WTC11 (cell line): Measurements from ENCODE around the gene TEX35. TPM values are rescaled to one million over a fixed set of nuclear protein-coding genes. Genes with fewer than 3 reads are reported as not detected.

Experiments used
- ATAC-seq: fragments of 200-7000 bp; cut with Tn5 transposase; 2 replicates; pipeline ENCODE4 v1.10.0; 2021; ENCODE audit warnings: mild to moderate bottlenecking, moderate library complexity
- CTCF ChIA-PET: fragments of 300-600 bp; sonication (Branson Sonifier 250); formaldehyde crosslinking; loops from one replicate; lab custom pipeline; 2021; ENCODE audit warnings: antibody characterized with exemption; lab: Charles Lee
- POLR2A ChIA-PET: fragments of 350-600 bp; sonication (Branson Sonifier 250); formaldehyde crosslinking; loops from one replicate; lab custom pipeline; 2021; ENCODE audit warnings: antibody characterized with exemption; lab: Charles Lee
- DNase-seq: peaks from one replicate; pipeline ENCODE4 v3.0.0; 2021; ENCODE audit warnings: low spot score
- H3K27ac Mint-ChIP-seq: 2 replicates; pipeline ENCODE4 v1.8.0; 2021; ENCODE audit warnings: mixed read lengths
- H3K27me3 Mint-ChIP-seq: 2 replicates; pipeline ENCODE4 v1.8.0; 2021; ENCODE audit warnings: low read depth, mild to moderate bottlenecking, moderate library complexity, mixed read lengths
- H3K36me3 Mint-ChIP-seq: 2 replicates; pipeline ENCODE4 v1.8.0; 2021; ENCODE audit warnings: mixed read lengths
- H3K4me1 Mint-ChIP-seq: 2 replicates; pipeline ENCODE4 v1.8.0; 2022; ENCODE audit warnings: mixed read lengths
- H3K4me3 Mint-ChIP-seq: 2 replicates; pipeline ENCODE4 v1.8.0; 2021; ENCODE audit warnings: mild to moderate bottlenecking, moderate library complexity, mixed read lengths
- H3K9me3 Mint-ChIP-seq: 2 replicates; pipeline ENCODE4 v1.8.0; 2021; ENCODE audit warnings: mixed read lengths
- CREB1 ChIP-seq: sonication (generic); formaldehyde crosslinking; IDR thresholded peaks from 2 replicates; pipeline ENCODE4 v1.8.0; 2023; ENCODE audit warnings: mild to moderate bottlenecking, missing genetic modification reagents
- EMX1 ChIP-seq: fragments of 250-450 bp; sonication (Bioruptor Pico); IDR thresholded peaks from 2 replicates; pipeline ENCODE4 v1.8.0; 2021; ENCODE audit warnings: mild to moderate bottlenecking
- FOXJ3 ChIP-seq: sonication (generic); formaldehyde crosslinking; IDR thresholded peaks from 2 replicates; pipeline ENCODE4 v1.9.0; 2021; ENCODE audit warnings: missing genetic modification reagents, mild to moderate bottlenecking, borderline replicate concordance
- FOXP1 ChIP-seq: sonication (generic); formaldehyde crosslinking; IDR thresholded peaks from 2 replicates; pipeline ENCODE4 v1.8.0; 2022; ENCODE audit warnings: missing genetic modification reagents, mild to moderate bottlenecking, moderate library complexity, borderline replicate concordance
- IRF2 ChIP-seq: sonication (generic); formaldehyde crosslinking; IDR thresholded peaks from 2 replicates; pipeline ENCODE4 v1.8.0; 2022; ENCODE audit warnings: low read depth, missing genetic modification reagents, borderline replicate concordance
- KAT7 ChIP-seq: sonication (generic); formaldehyde crosslinking; IDR thresholded peaks from 2 replicates; pipeline ENCODE4 v1.8.1; 2023; ENCODE audit warnings: missing genetic modification reagents, mild to moderate bottlenecking, borderline replicate concordance
- PRRX2 ChIP-seq: fragments of 250-450 bp; sonication (Bioruptor Pico); IDR thresholded peaks from 2 replicates; pipeline ENCODE4 v1.8.0; 2021; ENCODE audit warnings: mild to moderate bottlenecking
- ZNF138 ChIP-seq: sonication (generic); formaldehyde crosslinking; conservative IDR thresholded peaks from 2 replicates; pipeline ENCODE4 v1.8.1; 2022; ENCODE audit warnings: mild to moderate bottlenecking, moderate library complexity, missing genetic modification reagents
- ZNF232 ChIP-seq: sonication (generic); formaldehyde crosslinking; IDR thresholded peaks from 2 replicates; pipeline ENCODE4 v1.8.0; 2022; ENCODE audit warnings: mild to moderate bottlenecking, missing genetic modification reagents
- total RNA-seq: library from RNA; stranded (reverse); gene quantifications from 3 replicates; pipeline ENCODE4 v1.2.3, GENCODE V29; 2021
- TF ChIP-seq, protein P1 (sequence below): sonication (generic); formaldehyde crosslinking; IDR thresholded peaks from 2 replicates; pipeline ENCODE4 v1.8.1; 2023; ENCODE audit warnings: mild to moderate bottlenecking, missing genetic modification reagents
- TF ChIP-seq, protein P2 (sequence below): sonication (generic); formaldehyde crosslinking; IDR thresholded peaks from 2 replicates; pipeline ENCODE4 v1.8.0; 2022; ENCODE audit warnings: mild to moderate bottlenecking, missing genetic modification reagents
- TF ChIP-seq, protein P3 (sequence below): sonication (generic); formaldehyde crosslinking; IDR thresholded peaks from 2 replicates; pipeline ENCODE4 v1.8.1; 2022; ENCODE audit warnings: missing genetic modification reagents, borderline replicate concordance
- TF ChIP-seq, protein P4 (sequence below): sonication (generic); formaldehyde crosslinking; IDR thresholded peaks from 2 replicates; pipeline ENCODE4 v1.8.1; 2023; ENCODE audit warnings: mild to moderate bottlenecking, missing genetic modification reagents, borderline replicate concordance
- TF ChIP-seq, protein P5 (sequence below): fragments of 250-450 bp; sonication (Bioruptor Pico); IDR thresholded peaks from 2 replicates; pipeline ENCODE4 v1.9.0; 2021; ENCODE audit warnings: mild to moderate bottlenecking, borderline replicate concordance

Gene TEX35
- total RNA-seq, 1 experiment from 2014 or later: not detected

DNA sequence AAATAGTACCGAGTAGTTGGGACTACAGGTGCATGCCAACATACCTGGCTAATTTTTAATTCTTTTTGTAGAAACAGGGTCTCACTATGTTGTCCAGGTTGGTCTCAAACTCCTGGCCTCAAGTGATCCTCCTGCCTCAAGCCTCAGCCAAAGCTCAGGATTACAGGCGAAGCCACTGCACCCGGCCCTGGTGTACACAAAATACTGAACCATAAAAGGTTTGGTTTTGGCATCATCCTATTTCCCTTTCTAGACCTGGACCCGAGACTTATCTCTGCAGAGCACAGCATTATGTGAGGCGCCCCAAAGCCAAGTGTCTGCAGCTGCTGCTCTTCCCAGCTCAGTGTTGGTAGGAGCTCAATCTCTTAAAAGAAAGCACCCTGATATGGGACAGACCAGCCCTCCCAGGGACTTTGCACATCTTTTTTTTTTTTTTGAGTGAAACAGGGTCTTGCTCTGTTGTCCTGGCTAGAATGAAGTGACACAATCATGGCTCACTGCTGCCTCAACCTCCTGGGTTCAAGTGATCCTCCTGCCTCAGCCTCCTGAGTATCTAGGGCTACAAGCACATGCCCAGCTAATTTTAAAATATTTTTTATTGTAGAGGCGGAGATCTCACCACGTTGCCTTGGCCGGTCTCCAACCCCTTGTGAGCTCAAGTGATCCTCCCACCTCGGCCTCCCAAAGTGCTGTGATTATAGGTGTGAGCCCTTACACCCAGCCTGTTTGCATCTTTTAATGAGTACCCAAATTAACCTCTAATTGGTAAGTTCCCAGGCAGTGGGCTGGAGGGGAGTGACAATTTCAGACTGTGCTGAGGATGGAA, 20.4 kb downstream of the TEX35 start:
- POLR2A ChIA-PET: no interaction called here

More for the DNA sequence above, 20.4 kb downstream of the TEX35 start:
- Mint-ChIP-seq H3K9me3 (no peaks in the 10 kb centered on the region), H3K27me3 (no peaks in the 10 kb centered on the region; the same call in 1 of the 2 replicates), H3K4me1 (0 out of 2 replicates have a peak, but pooled peaks cover 2% of the 10 kb centered on the region), H3K4me3 (no peak overlapping the region), H3K27ac (no peak overlapping the region), H3K36me3 (no peaks in the 10 kb centered on the region)
- CTCF ChIA-PET: interaction anchor here (0.6 to 3.3 kb wide), 7 partner anchors 9 to 549 kb away, joined by 3 to 50 read pairs (median 7); no protein-coding TSS in a partner anchor
- DNase-seq: no peak
- TF ChIP-seq, protein P1, sequence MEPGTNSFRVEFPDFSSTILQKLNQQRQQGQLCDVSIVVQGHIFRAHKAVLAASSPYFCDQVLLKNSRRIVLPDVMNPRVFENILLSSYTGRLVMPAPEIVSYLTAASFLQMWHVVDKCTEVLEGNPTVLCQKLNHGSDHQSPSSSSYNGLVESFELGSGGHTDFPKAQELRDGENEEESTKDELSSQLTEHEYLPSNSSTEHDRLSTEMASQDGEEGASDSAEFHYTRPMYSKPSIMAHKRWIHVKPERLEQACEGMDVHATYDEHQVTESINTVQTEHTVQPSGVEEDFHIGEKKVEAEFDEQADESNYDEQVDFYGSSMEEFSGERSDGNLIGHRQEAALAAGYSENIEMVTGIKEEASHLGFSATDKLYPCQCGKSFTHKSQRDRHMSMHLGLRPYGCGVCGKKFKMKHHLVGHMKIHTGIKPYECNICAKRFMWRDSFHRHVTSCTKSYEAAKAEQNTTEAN (CRISPR knock-in tag): no peak
- TF ChIP-seq KAT7 (CRISPR knock-in tag): no peak
- no peak for TF ChIP-seq ZNF138 (CRISPR knock-in tag)
- no peak for TF ChIP-seq FOXP1 (CRISPR knock-in tag)
- TF ChIP-seq, protein P2, sequence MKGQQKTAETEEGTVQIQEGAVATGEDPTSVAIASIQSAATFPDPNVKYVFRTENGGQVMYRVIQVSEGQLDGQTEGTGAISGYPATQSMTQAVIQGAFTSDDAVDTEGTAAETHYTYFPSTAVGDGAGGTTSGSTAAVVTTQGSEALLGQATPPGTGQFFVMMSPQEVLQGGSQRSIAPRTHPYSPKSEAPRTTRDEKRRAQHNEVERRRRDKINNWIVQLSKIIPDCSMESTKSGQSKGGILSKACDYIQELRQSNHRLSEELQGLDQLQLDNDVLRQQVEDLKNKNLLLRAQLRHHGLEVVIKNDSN (CRISPR knock-in tag): no peak
- TF ChIP-seq CREB1: no peak
- no peak for TF ChIP-seq IRF2
- TF ChIP-seq, protein P3, sequence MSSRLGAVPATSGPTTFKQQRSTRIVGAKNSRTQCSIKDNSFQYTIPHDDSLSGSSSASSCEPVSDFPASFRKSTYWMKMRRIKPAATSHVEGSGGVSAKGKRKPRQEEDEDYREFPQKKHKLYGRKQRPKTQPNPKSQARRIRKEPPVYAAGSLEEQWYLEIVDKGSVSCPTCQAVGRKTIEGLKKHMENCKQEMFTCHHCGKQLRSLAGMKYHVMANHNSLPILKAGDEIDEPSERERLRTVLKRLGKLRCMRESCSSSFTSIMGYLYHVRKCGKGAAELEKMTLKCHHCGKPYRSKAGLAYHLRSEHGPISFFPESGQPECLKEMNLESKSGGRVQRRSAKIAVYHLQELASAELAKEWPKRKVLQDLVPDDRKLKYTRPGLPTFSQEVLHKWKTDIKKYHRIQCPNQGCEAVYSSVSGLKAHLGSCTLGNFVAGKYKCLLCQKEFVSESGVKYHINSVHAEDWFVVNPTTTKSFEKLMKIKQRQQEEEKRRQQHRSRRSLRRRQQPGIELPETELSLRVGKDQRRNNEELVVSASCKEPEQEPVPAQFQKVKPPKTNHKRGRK: no peak
- no peak for TF ChIP-seq ZNF232
- TF ChIP-seq, protein P4, sequence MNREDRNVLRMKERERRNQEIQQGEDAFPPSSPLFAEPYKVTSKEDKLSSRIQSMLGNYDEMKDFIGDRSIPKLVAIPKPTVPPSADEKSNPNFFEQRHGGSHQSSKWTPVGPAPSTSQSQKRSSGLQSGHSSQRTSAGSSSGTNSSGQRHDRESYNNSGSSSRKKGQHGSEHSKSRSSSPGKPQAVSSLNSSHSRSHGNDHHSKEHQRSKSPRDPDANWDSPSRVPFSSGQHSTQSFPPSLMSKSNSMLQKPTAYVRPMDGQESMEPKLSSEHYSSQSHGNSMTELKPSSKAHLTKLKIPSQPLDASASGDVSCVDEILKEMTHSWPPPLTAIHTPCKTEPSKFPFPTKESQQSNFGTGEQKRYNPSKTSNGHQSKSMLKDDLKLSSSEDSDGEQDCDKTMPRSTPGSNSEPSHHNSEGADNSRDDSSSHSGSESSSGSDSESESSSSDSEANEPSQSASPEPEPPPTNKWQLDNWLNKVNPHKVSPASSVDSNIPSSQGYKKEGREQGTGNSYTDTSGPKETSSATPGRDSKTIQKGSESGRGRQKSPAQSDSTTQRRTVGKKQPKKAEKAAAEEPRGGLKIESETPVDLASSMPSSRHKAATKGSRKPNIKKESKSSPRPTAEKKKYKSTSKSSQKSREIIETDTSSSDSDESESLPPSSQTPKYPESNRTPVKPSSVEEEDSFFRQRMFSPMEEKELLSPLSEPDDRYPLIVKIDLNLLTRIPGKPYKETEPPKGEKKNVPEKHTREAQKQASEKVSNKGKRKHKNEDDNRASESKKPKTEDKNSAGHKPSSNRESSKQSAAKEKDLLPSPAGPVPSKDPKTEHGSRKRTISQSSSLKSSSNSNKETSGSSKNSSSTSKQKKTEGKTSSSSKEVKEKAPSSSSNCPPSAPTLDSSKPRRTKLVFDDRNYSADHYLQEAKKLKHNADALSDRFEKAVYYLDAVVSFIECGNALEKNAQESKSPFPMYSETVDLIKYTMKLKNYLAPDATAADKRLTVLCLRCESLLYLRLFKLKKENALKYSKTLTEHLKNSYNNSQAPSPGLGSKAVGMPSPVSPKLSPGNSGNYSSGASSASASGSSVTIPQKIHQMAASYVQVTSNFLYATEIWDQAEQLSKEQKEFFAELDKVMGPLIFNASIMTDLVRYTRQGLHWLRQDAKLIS (CRISPR knock-in tag): no peak
- no peak for TF ChIP-seq EMX1 (CRISPR knock-in tag)
- no peak for TF ChIP-seq FOXJ3 (CRISPR knock-in tag)
- TF ChIP-seq PRRX2 (CRISPR knock-in tag): no peak
- TF ChIP-seq, protein P5, sequence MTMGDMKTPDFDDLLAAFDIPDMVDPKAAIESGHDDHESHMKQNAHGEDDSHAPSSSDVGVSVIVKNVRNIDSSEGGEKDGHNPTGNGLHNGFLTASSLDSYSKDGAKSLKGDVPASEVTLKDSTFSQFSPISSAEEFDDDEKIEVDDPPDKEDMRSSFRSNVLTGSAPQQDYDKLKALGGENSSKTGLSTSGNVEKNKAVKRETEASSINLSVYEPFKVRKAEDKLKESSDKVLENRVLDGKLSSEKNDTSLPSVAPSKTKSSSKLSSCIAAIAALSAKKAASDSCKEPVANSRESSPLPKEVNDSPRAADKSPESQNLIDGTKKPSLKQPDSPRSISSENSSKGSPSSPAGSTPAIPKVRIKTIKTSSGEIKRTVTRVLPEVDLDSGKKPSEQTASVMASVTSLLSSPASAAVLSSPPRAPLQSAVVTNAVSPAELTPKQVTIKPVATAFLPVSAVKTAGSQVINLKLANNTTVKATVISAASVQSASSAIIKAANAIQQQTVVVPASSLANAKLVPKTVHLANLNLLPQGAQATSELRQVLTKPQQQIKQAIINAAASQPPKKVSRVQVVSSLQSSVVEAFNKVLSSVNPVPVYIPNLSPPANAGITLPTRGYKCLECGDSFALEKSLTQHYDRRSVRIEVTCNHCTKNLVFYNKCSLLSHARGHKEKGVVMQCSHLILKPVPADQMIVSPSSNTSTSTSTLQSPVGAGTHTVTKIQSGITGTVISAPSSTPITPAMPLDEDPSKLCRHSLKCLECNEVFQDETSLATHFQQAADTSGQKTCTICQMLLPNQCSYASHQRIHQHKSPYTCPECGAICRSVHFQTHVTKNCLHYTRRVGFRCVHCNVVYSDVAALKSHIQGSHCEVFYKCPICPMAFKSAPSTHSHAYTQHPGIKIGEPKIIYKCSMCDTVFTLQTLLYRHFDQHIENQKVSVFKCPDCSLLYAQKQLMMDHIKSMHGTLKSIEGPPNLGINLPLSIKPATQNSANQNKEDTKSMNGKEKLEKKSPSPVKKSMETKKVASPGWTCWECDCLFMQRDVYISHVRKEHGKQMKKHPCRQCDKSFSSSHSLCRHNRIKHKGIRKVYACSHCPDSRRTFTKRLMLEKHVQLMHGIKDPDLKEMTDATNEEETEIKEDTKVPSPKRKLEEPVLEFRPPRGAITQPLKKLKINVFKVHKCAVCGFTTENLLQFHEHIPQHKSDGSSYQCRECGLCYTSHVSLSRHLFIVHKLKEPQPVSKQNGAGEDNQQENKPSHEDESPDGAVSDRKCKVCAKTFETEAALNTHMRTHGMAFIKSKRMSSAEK (CRISPR knock-in tag): no peak
- TF ChIP-seq, all 79 proteins: peak for 0
- no peak for ATAC-seq
